CD14-positive monocyte (primary cell): ENCODE data around the gene CTBP2. TPM values are rescaled to one million over a fixed set of nuclear protein-coding genes. Genes with fewer than 3 reads are reported as not detected.
A peak's percentile ranks its signal among the peaks of the same experiment; 100 is the strongest.

ENCODE experiments used
- DNase-seq, 3 donors: peaks; one replicate each; pipeline ENCODE4 v3.0.0-alpha.2; 2011 to 2022
- H2AFZ ChIP-seq: 2 replicates; pipeline ENCODE4 v1.6.0; 2012; ENCODE audit warnings: mild to moderate bottlenecking, low read depth, low read length, inconsistent platforms; ENCODE audit not compliant: insufficient read depth, poor library complexity, severe bottlenecking
- H3K27ac ChIP-seq, 2 donors: 1 replicate in 1 of 2; 2 replicates in 1 of 2; pipeline ENCODE4 v1.5.1; 2012 to 2013; ENCODE audit warnings: low read length in 2 of 2, control low read depth in 1 of 2, inconsistent platforms in 1 of 2, low read depth in 1 of 2, mild to moderate bottlenecking in 1 of 2
- H3K27me3 ChIP-seq, 2 donors: one replicate each; pipeline versions ENCODE4 v1.6.0 to v1.6.1; 2011 to 2013; ENCODE audit warnings: low read length in 2 of 2; ENCODE audit not compliant: control insufficient read depth in 2 of 2, insufficient read depth in 2 of 2
- H3K36me3 ChIP-seq, 2 donors: replicated peaks in 1 of 2; 1 replicate in 1 of 2; 2 replicates in 1 of 2; pipeline versions ENCODE4 v1.5.1 to v1.6.1; 2012 to 2013; ENCODE audit warnings: low read length in 2 of 2, control low read depth in 1 of 2, inconsistent platforms in 1 of 2, mild to moderate bottlenecking in 1 of 2; ENCODE audit not compliant: insufficient read depth in 2 of 2, control insufficient read depth in 1 of 2
- H3K4me1 ChIP-seq, 2 donors: 1 replicate in 1 of 2; 2 replicates in 1 of 2; pipeline versions ENCODE4 v1.5.1 to v1.6.1; 2012 to 2013; ENCODE audit warnings: low read length in 2 of 2, control low read depth in 1 of 2, inconsistent platforms in 1 of 2, mild to moderate bottlenecking in 1 of 2, moderate library complexity in 1 of 2; ENCODE audit not compliant: insufficient read depth in 2 of 2, control insufficient read depth in 1 of 2
- H3K4me2 ChIP-seq: replicated peaks from 2 replicates; pipeline ENCODE3; 2012; ENCODE audit warnings: low read length, moderate library complexity, mild to moderate bottlenecking; ENCODE audit not compliant: poor library complexity, severe bottlenecking; ENCODE audit errors: extremely low read depth
- H3K4me3 ChIP-seq, 3 experiments: fragments of 200-600 bp in 1 of 3; sonication (generic) in 1 of 3; replicated peaks in 1 of 3; 1 replicate in 2 of 3; 2 replicates in 1 of 3; pipeline ENCODE4 v1.5.1; 2011 to 2013; ENCODE audit warnings: low read length in 3 of 3, mild to moderate bottlenecking in 3 of 3, control low read depth in 2 of 3, low read depth in 2 of 3, inconsistent platforms in 1 of 3, moderate library complexity in 1 of 3
- H3K79me2 ChIP-seq: 2 replicates; pipeline ENCODE4 v1.6.0; 2012; ENCODE audit warnings: mild to moderate bottlenecking, control low read depth, inconsistent platforms, low read length, moderate library complexity; ENCODE audit not compliant: insufficient read depth
- H3K9ac ChIP-seq: 2 replicates; pipeline ENCODE4 v1.6.0; 2017; ENCODE audit warnings: low read length, mild to moderate bottlenecking; ENCODE audit not compliant: insufficient read depth, poor library complexity, severe bottlenecking
- H3K9me3 ChIP-seq, 2 donors: replicated peaks in 1 of 2; 1 replicate in 1 of 2; 2 replicates in 1 of 2; pipeline versions ENCODE4 v1.5.1 to v1.6.1; 2012 to 2013; ENCODE audit warnings: low read length in 2 of 2, control low read depth in 1 of 2; ENCODE audit not compliant: control insufficient read depth in 1 of 2, insufficient read depth in 1 of 2
- H4K20me1 ChIP-seq: 2 replicates; pipeline ENCODE4 v1.6.0; 2012; ENCODE audit warnings: mild to moderate bottlenecking, low read length, control low read depth, moderate library complexity; ENCODE audit not compliant: insufficient read depth
- H3K27ac Mint-ChIP-seq, 7 donors: one replicate each; pipeline ENCODE4 v1.8.0; 2020; ENCODE audit warnings: mild to moderate bottlenecking in 7 of 7, mixed read lengths in 7 of 7, moderate library complexity in 6 of 7, inconsistent platforms in 2 of 7
- H3K27me3 Mint-ChIP-seq, 3 donors: one replicate each; pipeline ENCODE4 v1.8.0; 2021 to 2022; ENCODE audit warnings: low read depth in 3 of 3, mild to moderate bottlenecking in 3 of 3, mixed read lengths in 3 of 3, moderate library complexity in 3 of 3, inconsistent platforms in 1 of 3
- H3K36me3 Mint-ChIP-seq, 2 donors: one replicate each; pipeline ENCODE4 v1.8.0; 2020; ENCODE audit warnings: mixed read lengths in 2 of 2, inconsistent platforms in 1 of 2, mild to moderate bottlenecking in 1 of 2
- H3K4me1 Mint-ChIP-seq: one replicate; pipeline ENCODE4 v1.8.0; 2020; ENCODE audit warnings: mild to moderate bottlenecking, mixed read lengths
- H3K4me3 Mint-ChIP-seq, 2 donors: one replicate each; pipeline ENCODE4 v1.8.0; 2020; ENCODE audit warnings: mild to moderate bottlenecking in 2 of 2, mixed read lengths in 2 of 2, moderate library complexity in 1 of 2
- H3K9me3 Mint-ChIP-seq, 7 donors: one replicate each; pipeline ENCODE4 v1.8.0; 2020 to 2022; ENCODE audit warnings: mixed read lengths in 7 of 7, mild to moderate bottlenecking in 6 of 7, moderate library complexity in 6 of 7, inconsistent platforms in 2 of 7
- CTCF ChIP-seq: fragments of 200-600 bp; IDR thresholded peaks from one replicate; pipeline ENCODE4 v1.8.0; 2022; ENCODE audit warnings: antibody characterized with exemption, mild to moderate bottlenecking
- WGBS: methylation state at CpG from one replicate; pipeline ENCODE4 v1.1.5; 2013; ENCODE audit warnings: missing lambda C conversion rate; ENCODE audit not compliant: insufficient coverage; 5-methylcytosine and 5-hydroxymethylcytosine counted together
- intact Hi-C, 2 donors: fragments of 100-400 bp; cut with micrococcal nuclease; formaldehyde crosslinking; loops; one replicate each; pipeline versions ENCODE4 v1.15.0 to v1.15.1; 2023
- polyA plus RNA-seq, 3 donors: library from polyadenylated mRNA; depleted of rRNA in 1 of 3; unstranded in 2 of 3; stranded (reverse) in 1 of 3; fragments of 300-500 nt in 2 of 3; fragments of >200 nt in 1 of 3; fragmentation: Illumina TruSeq in 2 of 3; gene quantifications; 1 replicate in 2 of 3; 2 replicates in 1 of 3; pipeline ENCODE4 v1.2.3, GENCODE V29; 2012 to 2021

Gene CTBP2
- polyA plus RNA-seq, 3 donors: 40.9 to 87.1 (median 41.1) TPM

GRCh38 chr10:125153703-125154490, 6.5 kb downstream of the CTBP2 start:
- Mint-ChIP-seq H3K27me3 (peaks cover 0 to 1% (median 0%) of the 10 kb centered on the region in 3 donors), H3K27ac (peak overlapping the region in 3 of 7 donors; percentile 30 to 69 (median 68)), H3K36me3 (peaks cover 17 to 25% of the 10 kb centered on the region in 2 donors), H3K9me3 (no peaks in the 10 kb centered on the region), H3K4me1 (peaks cover 89% of the 10 kb centered on the region), H3K4me3 (peak overlapping the region; percentile 56 to 83)
- intact Hi-C loops: loop anchor here (10.0 kb wide), 2 partner anchors 671 to 1999 kb away; partner anchors contain the start of genes BCCIP (in 2 of the 2), UROS (in 2 of the 2) and BUB3 (in 1 of the 2)
- Histone ChIP-seq H3K4me1 (peaks cover 75 to 90% of the 10 kb centered on the region in 2 donors), H3K36me3 (no peaks in the 10 kb centered on the region), H3K9ac (no peak overlapping the region), H3K79me2 (peaks cover 98% of the 10 kb centered on the region), H4K20me1 (peaks cover 100% of the 10 kb centered on the region), H3K9me3 (no peaks in the 10 kb centered on the region), H2AFZ (no peak overlapping the region), H3K27ac (peak overlapping the region in 1 of 2 donors; percentile 65), H3K4me2 (peak overlapping the region; percentile 71), H3K4me3 (peak overlapping the region in 1 of 3 experiments; percentile 63), H3K27me3 (no peaks in the 10 kb centered on the region)
- WGBS: 86% methylated on average over 6 of the region's 9 CpGs
- DNase-seq: no peak
- TF ChIP-seq CTCF: no peak

GRCh38 chr10:125152450-125153368, 7.7 kb downstream of the CTBP2 start:
- Histone ChIP-seq H3K4me2 (peak overlapping the region; percentile 75), H3K79me2 (peaks cover 100% of the 10 kb centered on the region), H2AFZ (no peak overlapping the region), H3K4me1 (peaks cover 85 to 92% of the 10 kb centered on the region in 2 donors), H3K9ac (peak overlapping the region; percentile 52), H3K9me3 (no peaks in the 10 kb centered on the region), H3K36me3 (no peaks in the 10 kb centered on the region), H3K27me3 (no peaks in the 10 kb centered on the region), H4K20me1 (peaks cover 100% of the 10 kb centered on the region), H3K27ac (no peak overlapping the region), H3K4me3 (peak overlapping the region in 2 of 3 experiments; percentile 1 to 61)
- Mint-ChIP-seq H3K9me3 (no peaks in the 10 kb centered on the region), H3K36me3 (peaks cover 20 to 30% of the 10 kb centered on the region in 2 donors), H3K4me1 (peaks cover 93% of the 10 kb centered on the region), H3K27ac (no peak overlapping the region), H3K4me3 (peak overlapping the region; percentile 56 to 67), H3K27me3 (peaks cover 0 to 1% (median 0%) of the 10 kb centered on the region in 3 donors)
- intact Hi-C loops: loop anchor here (10.0 kb wide), 2 partner anchors 672 to 1998 kb away; partner anchors contain the start of genes BCCIP (in 2 of the 2), UROS (in 2 of the 2) and BUB3 (in 1 of the 2)
- TF ChIP-seq CTCF: no peak
- DNase-seq: no peak
- 86% methylated on average over 11 of the region's 21 CpGs for WGBS
